IMR-90 (cell line): ENCODE results near the gene TMEM30A. TPM values are rescaled to one million over a fixed set of nuclear protein-coding genes. Genes with fewer than 3 reads are reported as not detected.

Source experiments
- ATAC-seq: fragments of 200-7000 bp; cut with Tn5 transposase; 2 replicates; pipeline ENCODE4 v1.9.1; 2020; ENCODE audit warnings: low read depth, mild to moderate bottlenecking, moderate library complexity
- BruUV-seq: library from RNA; stranded (reverse); fragments of 400-500 nt; replicated peaks from 2 replicates; lab custom pipeline; 2021; lab: Mats Ljungman, UMichigan
- CTCF ChIA-PET: fragments of 300-600 bp; formaldehyde crosslinking; extraction: SDS; loops from one replicate; lab custom pipeline; 2021; ENCODE audit warnings: antibody characterized with exemption; lab: Yijun Ruan, JAX
- POLR2A ChIA-PET: fragments of 300-600 bp; sonication (Branson Sonifier 250); formaldehyde crosslinking; loops from one replicate; lab custom pipeline; 2022; ENCODE audit warnings: antibody characterized with exemption; ENCODE audit not compliant: unreplicated experiment; lab: Charles Lee
- DNase-seq: peaks from one replicate; pipeline ENCODE4 v3.0.0; 2013
- H2AFZ ChIP-seq: replicated peaks from 2 replicates; pipeline ENCODE3; 2013; ENCODE audit warnings: low read length, mild to moderate bottlenecking; ENCODE audit not compliant: poor library complexity
- H2AK5ac ChIP-seq: 2 replicates; pipeline ENCODE4 v1.6.1; 2013; ENCODE audit warnings: low read depth, low read length, inconsistent platforms
- H2AK9ac ChIP-seq: replicated peaks from 2 replicates; pipeline ENCODE3; 2013; ENCODE audit warnings: mild to moderate bottlenecking, low read depth, low read length, moderate library complexity; ENCODE audit not compliant: poor library complexity
- H2BK120ac ChIP-seq: 2 replicates; pipeline ENCODE4 v1.6.1; 2013; ENCODE audit warnings: low read depth, low read length, inconsistent platforms
- H2BK15ac ChIP-seq: 3 replicates; pipeline ENCODE4 v1.6.1; 2013; ENCODE audit warnings: low read depth, low read length, inconsistent platforms
- H2BK20ac ChIP-seq: 2 replicates; pipeline ENCODE4 v1.6.1; 2013; ENCODE audit warnings: low read depth, mild to moderate bottlenecking, inconsistent platforms, low read length, moderate library complexity
- H2BK5ac ChIP-seq: 2 replicates; pipeline ENCODE4 v1.6.1; 2013; ENCODE audit warnings: mild to moderate bottlenecking, low read depth, low read length, inconsistent platforms; ENCODE audit not compliant: poor library complexity, severe bottlenecking
- H3K14ac ChIP-seq: replicated peaks from 2 replicates; pipeline ENCODE4 v1.6.1; 2013; ENCODE audit warnings: low read depth, low read length, inconsistent platforms
- H3K18ac ChIP-seq: 2 replicates; pipeline ENCODE4 v1.6.1; 2013; ENCODE audit warnings: low read depth, low read length, control low read depth
- H3K23ac ChIP-seq: 2 replicates; pipeline ENCODE4 v1.6.1; 2013; ENCODE audit warnings: low read depth, low read length, inconsistent platforms
- H3K27ac ChIP-seq: 2 replicates; pipeline ENCODE4 v1.5.1; 2013; ENCODE audit warnings: mild to moderate bottlenecking, control low read depth, low read length; ENCODE audit not compliant: insufficient read depth
- H3K27me3 ChIP-seq: 2 replicates; pipeline ENCODE4 v1.6.1; 2013; ENCODE audit warnings: low read length; ENCODE audit not compliant: control insufficient read depth, insufficient read depth
- H3K36me3 ChIP-seq: 2 replicates; pipeline ENCODE4 v1.6.1; 2013; ENCODE audit warnings: low read length, mixed read lengths; ENCODE audit not compliant: control insufficient read depth, insufficient read depth
- H3K4ac ChIP-seq: 2 replicates; pipeline ENCODE4 v1.6.1; 2013; ENCODE audit warnings: low read depth, low read length, inconsistent platforms
- H3K4me1 ChIP-seq: 2 replicates; pipeline ENCODE4 v1.6.1; 2013; ENCODE audit warnings: low read length, mixed read lengths; ENCODE audit not compliant: control insufficient read depth, insufficient read depth
- H3K4me2 ChIP-seq: 2 replicates; pipeline ENCODE4 v1.6.1; 2013; ENCODE audit warnings: low read depth, mild to moderate bottlenecking, control low read depth, low read length, moderate library complexity
- H3K4me3 ChIP-seq: 2 replicates; pipeline ENCODE4 v1.5.1; 2013; ENCODE audit warnings: low read depth, mild to moderate bottlenecking, control low read depth, low read length, moderate library complexity; ENCODE audit not compliant: insufficient read depth
- H3K56ac ChIP-seq: 2 replicates; pipeline ENCODE4 v1.6.1; 2013; ENCODE audit warnings: low read length, inconsistent platforms; ENCODE audit not compliant: insufficient read depth; ENCODE audit errors: extremely low read depth
- H3K79me1 ChIP-seq, 2 experiments: 2 replicates each; pipeline ENCODE4 v1.6.1; 2013; ENCODE audit warnings: low read length in 2 of 2, inconsistent platforms in 1 of 2, low read depth in 1 of 2
- H3K9ac ChIP-seq: 2 replicates; pipeline ENCODE4 v1.6.1; 2013; ENCODE audit warnings: low read depth, low read length, control low read depth
- H3K9me1 ChIP-seq: 2 replicates; pipeline ENCODE4 v1.6.1; 2013; ENCODE audit warnings: low read length, inconsistent platforms; ENCODE audit not compliant: insufficient read depth
- H3K9me3 ChIP-seq: 2 replicates; pipeline ENCODE4 v1.6.1; 2013; ENCODE audit warnings: low read length; ENCODE audit not compliant: control insufficient read depth, insufficient read depth
- H4K20me1 ChIP-seq: 2 replicates; pipeline ENCODE4 v1.6.1; 2013; ENCODE audit warnings: low read length, inconsistent platforms; ENCODE audit not compliant: insufficient read depth
- H4K5ac ChIP-seq: 2 replicates; pipeline ENCODE4 v1.6.1; 2013; ENCODE audit warnings: mild to moderate bottlenecking, low read depth, low read length, control low read depth
- H4K8ac ChIP-seq, 2 experiments: 2 replicates each; pipeline ENCODE4 v1.6.1; 2013; ENCODE audit warnings: low read depth in 2 of 2, low read length in 2 of 2, control low read depth in 1 of 2, inconsistent platforms in 1 of 2
- H4K91ac ChIP-seq: 2 replicates; pipeline ENCODE4 v1.6.1; 2013; ENCODE audit warnings: low read depth, low read length, inconsistent platforms; ENCODE audit not compliant: insufficient read depth
- CHD1 ChIP-seq: IDR thresholded peaks from 2 replicates; pipeline ENCODE4 v1.6.1; 2012; ENCODE audit warnings: low read depth, low read length, improper control_type of control experiment
- MAFK ChIP-seq: IDR thresholded peaks from 2 replicates; pipeline ENCODE4 v1.6.1; 2012; ENCODE audit warnings: low read depth, low read length, improper control_type of control experiment
- RFX5 ChIP-seq: IDR thresholded peaks from 2 replicates; pipeline ENCODE4 v1.8.0; 2012; ENCODE audit warnings: low read depth, mild to moderate bottlenecking, low read length, moderate library complexity
- dilution Hi-C: fragments of 300-500 bp; cut with HindIII; formaldehyde crosslinking; loops from one replicate; pipeline ENCODE4 v1.14.3; 2018; ENCODE audit warnings: low sequenced_read_pairs; ENCODE audit not compliant: unreplicated experiment
- in situ Hi-C: fragments of 300-500 bp; cut with MboI; formaldehyde crosslinking; loops from 3 replicates; pipeline ENCODE4 v1.14.3; 2019; ENCODE audit warnings: low sequenced_read_pairs, inconsistent platforms, mixed read lengths
- intact Hi-C: fragments of 100-400 bp; cut with micrococcal nuclease; formaldehyde crosslinking; loops from 2 replicates; pipeline ENCODE4 v1.10.0; 2022
- polyA plus RNA-seq, 3 experiments: library from polyadenylated mRNA; depleted of rRNA; stranded (reverse); fragments of >200 nt; gene quantifications; 2 replicates each; pipeline ENCODE4 v1.2.3, GENCODE V29; 2012; ENCODE audit warnings: low replicate concordance in 1 of 3
- total RNA-seq: library from RNA; depleted of rRNA; stranded (reverse); fragments of >200 nt; gene quantifications from 2 replicates; pipeline ENCODE4 v1.2.3, GENCODE V29; 2012
- TF ChIP-seq, protein P1 (sequence below): conservative IDR thresholded peaks from 2 replicates; pipeline ENCODE4 v1.5.1; 2012; ENCODE audit warnings: mild to moderate bottlenecking, low read depth, low read length, improper control_type of control experiment

Gene TMEM30A
- total and polyA plus RNA-seq, 2 of the 4 experiments (the other 2 are of a cell fraction), result 48.5 to 111 TPM

DNA sequence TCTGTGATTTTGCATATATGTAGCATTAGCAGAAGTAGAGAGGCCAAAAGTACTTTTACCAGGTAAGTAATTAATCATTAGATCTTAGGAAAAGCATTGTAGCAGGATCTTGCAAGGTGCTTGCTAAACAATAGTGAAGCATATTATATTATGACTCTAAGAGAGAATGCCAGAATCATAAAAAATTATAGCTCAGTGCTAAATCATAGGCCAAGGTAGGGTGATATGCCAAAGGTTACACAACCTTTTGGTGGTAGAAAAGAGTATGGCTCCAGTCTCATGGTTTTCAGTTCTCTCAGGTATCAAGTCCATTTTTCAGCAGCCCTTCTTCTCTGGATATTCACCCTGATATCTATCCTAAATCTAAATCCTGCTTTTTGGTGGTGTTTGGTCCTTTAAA, 16.9 kb upstream of the TMEM30A start:
- Histone ChIP-seq H2AK9ac (no peak overlapping the region), H3K79me1 (no peaks in the 10 kb centered on the region), H2BK5ac (no peak overlapping the region), H2BK15ac (no peak overlapping the region; the same call in 2 of the 3 replicates), H2BK20ac (no peak overlapping the region), H3K4ac (no peak overlapping the region), H3K9me3 (peaks cover 2% of the 10 kb centered on the region; the same call in 1 of the 2 replicates), H3K18ac (no peak overlapping the region), H3K9ac (no peak overlapping the region), H4K91ac (no peak overlapping the region), H3K27ac (no peak overlapping the region), H3K27me3 (no peaks in the 10 kb centered on the region), H3K23ac (no peak overlapping the region), H3K4me3 (no peak overlapping the region), H4K20me1 (no peaks in the 10 kb centered on the region), H2AK5ac (no peak overlapping the region), H3K4me2 (no peak overlapping the region), H4K5ac (no peak overlapping the region), H3K14ac (no peak overlapping the region), H2BK120ac (no peak overlapping the region), H3K56ac (no peak overlapping the region), H4K8ac (no peak overlapping the region), H3K9me1 (no peaks in the 10 kb centered on the region), H3K36me3 (no peaks in the 10 kb centered on the region), H2AFZ (no peak overlapping the region), H3K4me1 (peaks cover 4% of the 10 kb centered on the region; the same call in 1 of the 2 replicates)
- ATAC-seq, result no peak
- intact Hi-C loops, result no loop called here
- DNase-seq, result no peak
- ChIA-PET POLR2A (no interaction called here), CTCF (no interaction called here)
- no TSS peak for BruUV-seq
- in situ Hi-C loops, result no loop called here
- no peak for TF ChIP-seq MAFK
- no peak for TF ChIP-seq CHD1
- no peak for TF ChIP-seq RFX5
- TF ChIP-seq, protein P1, sequence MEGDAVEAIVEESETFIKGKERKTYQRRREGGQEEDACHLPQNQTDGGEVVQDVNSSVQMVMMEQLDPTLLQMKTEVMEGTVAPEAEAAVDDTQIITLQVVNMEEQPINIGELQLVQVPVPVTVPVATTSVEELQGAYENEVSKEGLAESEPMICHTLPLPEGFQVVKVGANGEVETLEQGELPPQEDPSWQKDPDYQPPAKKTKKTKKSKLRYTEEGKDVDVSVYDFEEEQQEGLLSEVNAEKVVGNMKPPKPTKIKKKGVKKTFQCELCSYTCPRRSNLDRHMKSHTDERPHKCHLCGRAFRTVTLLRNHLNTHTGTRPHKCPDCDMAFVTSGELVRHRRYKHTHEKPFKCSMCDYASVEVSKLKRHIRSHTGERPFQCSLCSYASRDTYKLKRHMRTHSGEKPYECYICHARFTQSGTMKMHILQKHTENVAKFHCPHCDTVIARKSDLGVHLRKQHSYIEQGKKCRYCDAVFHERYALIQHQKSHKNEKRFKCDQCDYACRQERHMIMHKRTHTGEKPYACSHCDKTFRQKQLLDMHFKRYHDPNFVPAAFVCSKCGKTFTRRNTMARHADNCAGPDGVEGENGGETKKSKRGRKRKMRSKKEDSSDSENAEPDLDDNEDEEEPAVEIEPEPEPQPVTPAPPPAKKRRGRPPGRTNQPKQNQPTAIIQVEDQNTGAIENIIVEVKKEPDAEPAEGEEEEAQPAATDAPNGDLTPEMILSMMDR, result no peak
- dilution Hi-C loops, result no loop called here
